Measurements from ENCODE around the gene RRP8. TPM values are rescaled to one million over a fixed set of nuclear protein-coding genes. Genes with fewer than 3 reads are reported as not detected.
A peak's percentile ranks its signal among the peaks of the same experiment; 100 is the strongest.

Gene RRP8
- total and polyA plus RNA-seq, 9 of the 15 experiments (the other 6 are each of a cell fraction or from before 2014, with no cell fraction given): 5.7 to 47.3 (median 32.6) TPM

- TF ChIP-seq ZBTB40 (IDR thresholded peaks at IDR 0.05) (no peak), ZBTB40 (CRISPR knock-in tag; IDR thresholded peaks at IDR 0.05) (no peak), GATA2 (CRISPR knock-in tag; IDR thresholded peaks at IDR 0.05) (no peak), NCOA2 (IDR thresholded peaks at IDR 0.05; ENCODE audit: partially characterized antibody in 2 of 2) (no peak), ZSCAN29 (IDR thresholded peaks at IDR 0.05) (no peak), HSF4 (CRISPR knock-in tag; IDR thresholded peaks at IDR 0.05; ENCODE audit: borderline replicate concordance) (no peak), SMARCB1 (IDR thresholded peaks at IDR 0.05; ENCODE audit: insufficient read length, low read depth) (no peak), CBX5 (IDR thresholded peaks at IDR 0.05; ENCODE audit: borderline replicate concordance, low read depth) (no peak), CBX3 (IDR thresholded peaks at IDR 0.05; ENCODE audit: borderline replicate concordance in 1 of 2, low read length in 2 of 2) (no peak), FOXP4 (CRISPR knock-in tag; IDR thresholded peaks at IDR 0.05; ENCODE audit: borderline replicate concordance) (no peak), FOXP1 (CRISPR knock-in tag; IDR thresholded peaks at IDR 0.05) (no peak), HNRNPL (IDR thresholded peaks at IDR 0.05; ENCODE audit: low read depth, low read length) (no peak), PCBP1 (IDR thresholded peaks at IDR 0.05; ENCODE audit: low read depth, low read length, poor library complexity, severe bottlenecking) (no peak), NFATC3 (IDR thresholded peaks at IDR 0.05) (0 out of 2 replicates have a peak, but pooled peaks have one; percentile 48), SMAD1 (IDR thresholded peaks at IDR 0.05; ENCODE audit: low read depth, low read length, partially characterized antibody) (peak; percentile 38), ZNF395 (CRISPR knock-in tag; IDR thresholded peaks at IDR 0.05) (no peak)
Measured at GRCh38 chr11:6568191-6568918, 35.1 kb downstream of the RRP8 start (continued).

Measured in K562 (cell line).